ENCODE results near the gene PPTC7. TPM values are rescaled to one million over a fixed set of nuclear protein-coding genes. Genes with fewer than 3 reads are reported as not detected.

The PPTC7 gene
- total and polyA plus RNA-seq, 2 of the 13 experiments (the other 11 are each of a cell fraction or from before 2014, with no cell fraction given), result 4.8 to 12.3 TPM

- no TSS peak for BruUV-seq (replicated peaks)
- H3K79me2 ChIP-seq (ENCODE audit: insufficient read depth, low read length), result peaks cover 78% of the 10 kb centered on the region
Measured at GRCh38 chr12:110557300-110557699, 25.8 kb downstream of the PPTC7 start.

More at GRCh38 chr12:110557300-110557699, 25.8 kb downstream of the PPTC7 start:
- FAIRE-seq, result no peak
- WGBS (ENCODE audit: low lambda C conversion rate), result 97% methylated on average over 3 of the region's 3 CpGs
- Histone ChIP-seq H3K4me3 (replicated peaks in 1 of 3; ENCODE audit: insufficient read depth in 1 of 3, low read depth in 2 of 3, low read length in 3 of 3) (no peak overlapping the region), H3K36me3 (replicated peaks in 1 of 2; ENCODE audit: control insufficient read depth in 1 of 2, insufficient read depth in 2 of 2, low read length in 2 of 2) (no peaks in the 10 kb centered on the region), H4K20me1 (ENCODE audit: insufficient read depth, low read length) (0 out of 2 replicates have a peak, but pooled peaks cover 2% of the 10 kb centered on the region), H3K4me2 (ENCODE audit: low read depth, low read length) (no peak overlapping the region), H3K27ac (ENCODE audit: extremely low read length, insufficient read depth, low read length) (no peak overlapping the region), H3K4me1 (ENCODE audit: insufficient read depth, low read length) (peaks cover 25% of the 10 kb centered on the region), H3K9ac (ENCODE audit: insufficient read depth, low read depth, low read length) (no peak overlapping the region), H3K9me3 (ENCODE audit: low read length) (no peaks in the 10 kb centered on the region), H2AFZ (ENCODE audit: low read length) (no peak overlapping the region), H3K27me3 (ENCODE audit: control insufficient read depth in 1 of 2, insufficient read depth in 2 of 2, low read length in 2 of 2) (no peaks in the 10 kb centered on the region)
- TF ChIP-seq ZNF564 (CRISPR knock-in tag; IDR thresholded peaks at IDR 0.05) (no peak), ZNF598 (CRISPR knock-in tag; IDR thresholded peaks at IDR 0.05; ENCODE audit: borderline replicate concordance) (no peak), TCF7L2 (IDR thresholded peaks at IDR 0.05; ENCODE audit: low read depth, low read length) (no peak), ZNF329 (CRISPR knock-in tag; IDR thresholded peaks at IDR 0.05; ENCODE audit: low read depth) (no peak), MAFK (conservative IDR thresholded peaks at IDR 0.05 in 1 of 2, IDR thresholded peaks at IDR 0.05 in 1 of 2; ENCODE audit: low read length in 2 of 2) (no peak), ZNF567 (CRISPR knock-in tag; IDR thresholded peaks at IDR 0.05; ENCODE audit: borderline replicate concordance) (no peak), FOXK1 (CRISPR knock-in tag; IDR thresholded peaks at IDR 0.05; ENCODE audit: borderline replicate concordance, low read depth) (no peak), ZNF292 (CRISPR knock-in tag; IDR thresholded peaks at IDR 0.05; ENCODE audit: borderline replicate concordance, low read depth) (no peak), DMTF1 (CRISPR knock-in tag; IDR thresholded peaks at IDR 0.05) (no peak), SMYD3 (CRISPR knock-in tag; IDR thresholded peaks at IDR 0.05) (no peak), ZNF709 (CRISPR knock-in tag; IDR thresholded peaks at IDR 0.05) (no peak)
- TF ChIP-seq, protein P1, sequence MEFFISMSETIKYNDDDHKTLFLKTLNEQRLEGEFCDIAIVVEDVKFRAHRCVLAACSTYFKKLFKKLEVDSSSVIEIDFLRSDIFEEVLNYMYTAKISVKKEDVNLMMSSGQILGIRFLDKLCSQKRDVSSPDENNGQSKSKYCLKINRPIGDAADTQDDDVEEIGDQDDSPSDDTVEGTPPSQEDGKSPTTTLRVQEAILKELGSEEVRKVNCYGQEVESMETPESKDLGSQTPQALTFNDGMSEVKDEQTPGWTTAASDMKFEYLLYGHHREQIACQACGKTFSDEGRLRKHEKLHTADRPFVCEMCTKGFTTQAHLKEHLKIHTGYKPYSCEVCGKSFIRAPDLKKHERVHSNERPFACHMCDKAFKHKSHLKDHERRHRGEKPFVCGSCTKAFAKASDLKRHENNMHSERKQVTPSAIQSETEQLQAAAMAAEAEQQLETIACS (CRISPR knock-in tag; IDR thresholded peaks at IDR 0.05), result no peak
- TF ChIP-seq, protein P2, sequence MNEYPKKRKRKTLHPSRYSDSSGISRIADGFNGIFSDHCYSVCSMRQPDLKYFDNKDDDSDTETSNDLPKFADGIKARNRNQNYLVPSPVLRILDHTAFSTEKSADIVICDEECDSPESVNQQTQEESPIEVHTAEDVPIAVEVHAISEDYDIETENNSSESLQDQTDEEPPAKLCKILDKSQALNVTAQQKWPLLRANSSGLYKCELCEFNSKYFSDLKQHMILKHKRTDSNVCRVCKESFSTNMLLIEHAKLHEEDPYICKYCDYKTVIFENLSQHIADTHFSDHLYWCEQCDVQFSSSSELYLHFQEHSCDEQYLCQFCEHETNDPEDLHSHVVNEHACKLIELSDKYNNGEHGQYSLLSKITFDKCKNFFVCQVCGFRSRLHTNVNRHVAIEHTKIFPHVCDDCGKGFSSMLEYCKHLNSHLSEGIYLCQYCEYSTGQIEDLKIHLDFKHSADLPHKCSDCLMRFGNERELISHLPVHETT (CRISPR knock-in tag; conservative IDR thresholded peaks at IDR 0.05), result no peak
- intact Hi-C loops (cut with micrococcal nuclease; ENCODE audit: unreplicated experiment) (no loop called here), in situ Hi-C loops (cut with HindIII; ENCODE audit: extremely low pct_ligation_motif_present, low pct_unique_long_range_greater_than_20kb) (loop anchor here (5.0 kb wide), 1 partner anchor 35 kb away; no protein-coding TSS in a partner anchor)
- ChIA-PET CTCF (ENCODE audit: low intra/inter-chr PET ratio, low total read pairs) (no interaction called here), POLR2A (interaction anchor here (0.5 kb wide), 1 partner anchor 42 kb away, joined by 3 read pairs; no protein-coding TSS in a partner anchor)
- DNase-seq (ENCODE audit: low spot score), result no peak
- ATAC-seq, result no peak
